CD14-positive monocyte (primary cell): ENCODE results near the gene OSBPL9. TPM values are rescaled to one million over a fixed set of nuclear protein-coding genes. Genes with fewer than 3 reads are reported as not detected.

ENCODE experiments used
- DNase-seq, 3 donors: peaks; one replicate each; pipeline ENCODE4 v3.0.0-alpha.2; 2011 to 2022
- H2AFZ ChIP-seq: 2 replicates; pipeline ENCODE4 v1.6.0; 2012; ENCODE audit warnings: mild to moderate bottlenecking, low read depth, low read length, inconsistent platforms; ENCODE audit not compliant: insufficient read depth, poor library complexity, severe bottlenecking
- H3K27ac ChIP-seq, 2 donors: 1 replicate in 1 of 2; 2 replicates in 1 of 2; pipeline ENCODE4 v1.5.1; 2012 to 2013; ENCODE audit warnings: low read length in 2 of 2, control low read depth in 1 of 2, inconsistent platforms in 1 of 2, low read depth in 1 of 2, mild to moderate bottlenecking in 1 of 2
- H3K27me3 ChIP-seq, 2 donors: one replicate each; pipeline versions ENCODE4 v1.6.0 to v1.6.1; 2011 to 2013; ENCODE audit warnings: low read length in 2 of 2; ENCODE audit not compliant: control insufficient read depth in 2 of 2, insufficient read depth in 2 of 2
- H3K36me3 ChIP-seq, 2 donors: replicated peaks in 1 of 2; 1 replicate in 1 of 2; 2 replicates in 1 of 2; pipeline versions ENCODE4 v1.5.1 to v1.6.1; 2012 to 2013; ENCODE audit warnings: low read length in 2 of 2, control low read depth in 1 of 2, inconsistent platforms in 1 of 2, mild to moderate bottlenecking in 1 of 2; ENCODE audit not compliant: insufficient read depth in 2 of 2, control insufficient read depth in 1 of 2
- H3K4me1 ChIP-seq, 2 donors: 1 replicate in 1 of 2; 2 replicates in 1 of 2; pipeline versions ENCODE4 v1.5.1 to v1.6.1; 2012 to 2013; ENCODE audit warnings: low read length in 2 of 2, control low read depth in 1 of 2, inconsistent platforms in 1 of 2, mild to moderate bottlenecking in 1 of 2, moderate library complexity in 1 of 2; ENCODE audit not compliant: insufficient read depth in 2 of 2, control insufficient read depth in 1 of 2
- H3K4me2 ChIP-seq: replicated peaks from 2 replicates; pipeline ENCODE3; 2012; ENCODE audit warnings: low read length, moderate library complexity, mild to moderate bottlenecking; ENCODE audit not compliant: poor library complexity, severe bottlenecking; ENCODE audit errors: extremely low read depth
- H3K4me3 ChIP-seq, 3 experiments: fragments of 200-600 bp in 1 of 3; sonication (generic) in 1 of 3; replicated peaks in 1 of 3; 1 replicate in 2 of 3; 2 replicates in 1 of 3; pipeline ENCODE4 v1.5.1; 2011 to 2013; ENCODE audit warnings: low read length in 3 of 3, mild to moderate bottlenecking in 3 of 3, control low read depth in 2 of 3, low read depth in 2 of 3, inconsistent platforms in 1 of 3, moderate library complexity in 1 of 3
- H3K79me2 ChIP-seq: 2 replicates; pipeline ENCODE4 v1.6.0; 2012; ENCODE audit warnings: mild to moderate bottlenecking, control low read depth, inconsistent platforms, low read length, moderate library complexity; ENCODE audit not compliant: insufficient read depth
- H3K9ac ChIP-seq: 2 replicates; pipeline ENCODE4 v1.6.0; 2017; ENCODE audit warnings: low read length, mild to moderate bottlenecking; ENCODE audit not compliant: insufficient read depth, poor library complexity, severe bottlenecking
- H3K9me3 ChIP-seq, 2 donors: replicated peaks in 1 of 2; 1 replicate in 1 of 2; 2 replicates in 1 of 2; pipeline versions ENCODE4 v1.5.1 to v1.6.1; 2012 to 2013; ENCODE audit warnings: low read length in 2 of 2, control low read depth in 1 of 2; ENCODE audit not compliant: control insufficient read depth in 1 of 2, insufficient read depth in 1 of 2
- H4K20me1 ChIP-seq: 2 replicates; pipeline ENCODE4 v1.6.0; 2012; ENCODE audit warnings: mild to moderate bottlenecking, low read length, control low read depth, moderate library complexity; ENCODE audit not compliant: insufficient read depth
- H3K27ac Mint-ChIP-seq, 7 donors: one replicate each; pipeline ENCODE4 v1.8.0; 2020; ENCODE audit warnings: mild to moderate bottlenecking in 7 of 7, mixed read lengths in 7 of 7, moderate library complexity in 6 of 7, inconsistent platforms in 2 of 7
- H3K27me3 Mint-ChIP-seq, 3 donors: one replicate each; pipeline ENCODE4 v1.8.0; 2021 to 2022; ENCODE audit warnings: low read depth in 3 of 3, mild to moderate bottlenecking in 3 of 3, mixed read lengths in 3 of 3, moderate library complexity in 3 of 3, inconsistent platforms in 1 of 3
- H3K36me3 Mint-ChIP-seq, 2 donors: one replicate each; pipeline ENCODE4 v1.8.0; 2020; ENCODE audit warnings: mixed read lengths in 2 of 2, inconsistent platforms in 1 of 2, mild to moderate bottlenecking in 1 of 2
- H3K4me1 Mint-ChIP-seq: one replicate; pipeline ENCODE4 v1.8.0; 2020; ENCODE audit warnings: mild to moderate bottlenecking, mixed read lengths
- H3K4me3 Mint-ChIP-seq, 2 donors: one replicate each; pipeline ENCODE4 v1.8.0; 2020; ENCODE audit warnings: mild to moderate bottlenecking in 2 of 2, mixed read lengths in 2 of 2, moderate library complexity in 1 of 2
- H3K9me3 Mint-ChIP-seq, 7 donors: one replicate each; pipeline ENCODE4 v1.8.0; 2020 to 2022; ENCODE audit warnings: mixed read lengths in 7 of 7, mild to moderate bottlenecking in 6 of 7, moderate library complexity in 6 of 7, inconsistent platforms in 2 of 7
- CTCF ChIP-seq: fragments of 200-600 bp; IDR thresholded peaks from one replicate; pipeline ENCODE4 v1.8.0; 2022; ENCODE audit warnings: antibody characterized with exemption, mild to moderate bottlenecking
- WGBS: methylation state at CpG from one replicate; pipeline ENCODE4 v1.1.5; 2013; ENCODE audit warnings: missing lambda C conversion rate; ENCODE audit not compliant: insufficient coverage; 5-methylcytosine and 5-hydroxymethylcytosine counted together
- intact Hi-C, 2 donors: fragments of 100-400 bp; cut with micrococcal nuclease; formaldehyde crosslinking; loops; one replicate each; pipeline versions ENCODE4 v1.15.0 to v1.15.1; 2023
- polyA plus RNA-seq, 3 donors: library from polyadenylated mRNA; depleted of rRNA in 1 of 3; unstranded in 2 of 3; stranded (reverse) in 1 of 3; fragments of 300-500 nt in 2 of 3; fragments of >200 nt in 1 of 3; fragmentation: Illumina TruSeq in 2 of 3; gene quantifications; 1 replicate in 2 of 3; 2 replicates in 1 of 3; pipeline ENCODE4 v1.2.3, GENCODE V29; 2012 to 2021

The OSBPL9 gene
- polyA plus RNA-seq, 3 donors = 22.2 to 41.4 (median 31.3) TPM

DNA sequence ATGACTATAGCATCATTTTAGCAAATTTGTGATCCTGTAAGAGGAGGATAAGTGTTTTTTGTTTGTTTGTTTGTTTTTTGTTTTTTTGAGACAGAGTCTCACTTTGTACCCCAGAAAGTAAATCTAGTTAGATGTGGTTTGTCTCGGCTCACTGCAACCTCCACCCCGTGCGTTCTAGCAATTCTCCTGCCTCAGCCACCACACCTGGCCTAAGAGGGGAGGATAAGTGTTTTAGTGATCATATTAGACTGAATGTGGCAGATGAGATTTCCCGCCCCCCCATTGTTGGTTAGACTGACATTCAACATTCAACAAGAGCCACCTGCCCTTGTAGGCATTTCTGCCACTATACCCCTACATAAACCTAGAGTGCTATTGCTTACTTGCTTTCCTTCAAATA lies 98.5 kb downstream of the OSBPL9 start:
- H3K9me3 ChIP-seq = no peaks in the 10 kb centered on the region
- H4K20me1 ChIP-seq = peaks cover 35% of the 10 kb centered on the region
- H3K9ac ChIP-seq = no peak overlapping the region
- no peaks in the 10 kb centered on the region for H3K4me1 ChIP-seq
- Mint-ChIP-seq H3K4me1 (no peaks in the 10 kb centered on the region), H3K27ac (no peak overlapping the region), H3K4me3 (no peak overlapping the region), H3K27me3 (no peaks in the 10 kb centered on the region), H3K36me3 (peaks cover 32 to 38% of the 10 kb centered on the region in 2 donors), H3K9me3 (peaks cover 0 to 3% (median 0%) of the 10 kb centered on the region in 7 donors)
- peaks cover 3 to 24% of the 10 kb centered on the region in 2 donors for H3K36me3 ChIP-seq
- H3K79me2 ChIP-seq = peaks cover 3% of the 10 kb centered on the region
- H3K4me2 ChIP-seq = no peak overlapping the region
- H2AFZ ChIP-seq = no peak overlapping the region
- no CpG with 5 or more reads among the region's 4 CpGs for WGBS
- TF ChIP-seq CTCF = no peak
- H3K27me3 ChIP-seq = no peaks in the 10 kb centered on the region
- no peak overlapping the region for H3K27ac ChIP-seq
- H3K4me3 ChIP-seq = no peak overlapping the region
- no peak for DNase-seq
- intact Hi-C loops = loop anchor here in 1 of 2 donors (10.0 kb wide), 1 partner anchor 71 kb away; no protein-coding TSS in a partner anchor

GRCh38 chr1:51716746-51717145 lies 99.9 kb downstream of the OSBPL9 start:
- Histone ChIP-seq H3K4me2 (no peak overlapping the region), H4K20me1 (peaks cover 30% of the 10 kb centered on the region), H3K4me3 (no peak overlapping the region), H3K4me1 (no peaks in the 10 kb centered on the region), H3K9ac (no peak overlapping the region), H2AFZ (no peak overlapping the region), H3K79me2 (no peaks in the 10 kb centered on the region), H3K36me3 (peaks cover 3 to 24% of the 10 kb centered on the region in 2 donors), H3K27me3 (no peaks in the 10 kb centered on the region), H3K9me3 (no peaks in the 10 kb centered on the region), H3K27ac (no peak overlapping the region)
- Mint-ChIP-seq H3K9me3 (no peaks in the 10 kb centered on the region), H3K4me3 (no peak overlapping the region), H3K4me1 (no peaks in the 10 kb centered on the region), H3K27ac (no peak overlapping the region), H3K36me3 (peaks cover 37 to 40% of the 10 kb centered on the region in 2 donors), H3K27me3 (no peaks in the 10 kb centered on the region)
- DNase-seq = no peak
- WGBS = no CpG with 5 or more reads among the region's 3 CpGs
- TF ChIP-seq CTCF = no peak
- intact Hi-C loops = loop anchor here in 1 of 2 donors (10.0 kb wide), 1 partner anchor 72 kb away; no protein-coding TSS in a partner anchor
